ENCODE measurements around the gene NAGK.
"Not testable (repeated sequence)": the region's sequence is repeated elsewhere in the genome, so short reads cannot be mapped to it uniquely, and the experiment has no call there.

The NAGK gene

GRCh38 chr2:71070294-71071093 lies 2.0 kb downstream of the NAGK start:
- no peak for DNase-seq

GRCh38 chr2:71071681-71072398 lies 3.4 kb downstream of the NAGK start:
- peak; percentile 64 for DNase-seq

GRCh38 chr2:71072492-71072891 lies 4.0 kb downstream of the NAGK start:
- no peak for DNase-seq

GRCh38 chr2:71073475-71073874 lies 5.0 kb downstream of the NAGK start:
- no peak for DNase-seq

GRCh38 chr2:71074893-71075395 lies 6.5 kb downstream of the NAGK start:
- DNase-seq = no peak

- DNase-seq = no peak
Observed at GRCh38 chr2:71078624-71079023, 10.2 kb downstream of the NAGK start.

GRCh38 chr2:71082402-71083252 lies 14.2 kb downstream of the NAGK start:
- DNase-seq = peak; percentile 88

- DNase-seq = not testable (repeated sequence)
Observed at GRCh38 chr2:71083297-71083696, 14.8 kb downstream of the NAGK start.

- DNase-seq = not testable (repeated sequence)
Observed at GRCh38 chr2:71083752-71084312, 15.4 kb downstream of the NAGK start.

GRCh38 chr2:71085325-71086003 lies 17.0 kb downstream of the NAGK start:
- DNase-seq = not testable (repeated sequence)

- DNase-seq = not testable (repeated sequence)
Observed at GRCh38 chr2:71089475-71089874, 21.0 kb downstream of the NAGK start.

- DNase-seq = not testable (repeated sequence)
Observed at GRCh38 chr2:71091808-71092207, 23.4 kb downstream of the NAGK start.

GRCh38 chr2:71092491-71093260 lies 24.2 kb downstream of the NAGK start:
- DNase-seq = not testable (repeated sequence)

- peak; percentile 46 for DNase-seq
Observed at GRCh38 chr2:71100195-71100964, 31.9 kb downstream of the NAGK start.

GRCh38 chr2:71101656-71102055 lies 33.2 kb downstream of the NAGK start:
- DNase-seq = no peak

- no peak for DNase-seq
Observed at GRCh38 chr2:71102981-71103681, 34.7 kb downstream of the NAGK start.

- no peak for DNase-seq
Observed at GRCh38 chr2:71103809-71104208, 35.4 kb downstream of the NAGK start.

- DNase-seq = not testable (repeated sequence)
Observed at GRCh38 chr2:71106463-71106862, 38.0 kb downstream of the NAGK start.

- no peak for DNase-seq
Observed at GRCh38 chr2:71108091-71108490, 39.6 kb downstream of the NAGK start.

GRCh38 chr2:71113843-71114242 lies 45.4 kb downstream of the NAGK start:
- no peak for DNase-seq

Data from activated CD4-positive, alpha-beta T cell treated with anti-CD3 and anti-CD28 coated beads, Interleukin-2, amount 50 U/mL, for 16 hours (primary cell).